Measurements from ENCODE around the gene UNC79.

DNA sequence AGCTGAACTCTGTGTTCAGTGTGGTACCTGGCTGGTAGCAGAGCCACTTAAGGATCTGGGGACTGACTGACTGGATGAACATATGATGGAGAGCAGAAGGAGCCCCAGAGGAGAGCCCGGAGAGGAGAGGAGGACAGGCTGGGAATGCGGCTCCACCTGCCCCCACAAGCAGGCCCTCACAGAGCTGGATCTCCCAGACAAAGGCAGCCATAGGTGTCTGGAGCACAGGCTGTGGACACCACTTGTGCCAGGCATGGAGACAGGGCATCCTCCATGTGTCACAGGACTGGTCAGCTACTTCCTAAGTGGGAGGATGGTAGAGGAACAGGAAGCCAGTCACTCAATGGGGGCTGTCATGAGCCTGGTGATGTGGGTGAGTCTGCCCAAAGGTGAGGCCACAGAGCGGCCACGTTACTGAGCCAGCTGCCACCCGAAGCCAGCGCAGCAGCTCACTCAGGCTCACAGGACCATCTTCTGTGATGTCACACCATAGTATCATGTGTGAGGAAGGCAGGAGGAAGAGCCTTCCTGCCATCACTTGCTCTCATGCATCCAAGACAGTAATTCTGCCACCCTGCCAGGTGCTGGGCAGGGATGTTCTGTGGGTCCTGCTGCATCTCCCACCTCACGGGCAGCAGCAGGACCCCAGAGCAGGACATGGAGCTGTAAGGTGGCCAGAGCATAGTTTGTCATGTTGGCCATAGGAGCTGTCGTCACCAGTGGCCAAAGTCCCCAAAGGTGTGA, 285.4 kb downstream of the UNC79 start:
- TF ChIP-seq, protein P1, sequence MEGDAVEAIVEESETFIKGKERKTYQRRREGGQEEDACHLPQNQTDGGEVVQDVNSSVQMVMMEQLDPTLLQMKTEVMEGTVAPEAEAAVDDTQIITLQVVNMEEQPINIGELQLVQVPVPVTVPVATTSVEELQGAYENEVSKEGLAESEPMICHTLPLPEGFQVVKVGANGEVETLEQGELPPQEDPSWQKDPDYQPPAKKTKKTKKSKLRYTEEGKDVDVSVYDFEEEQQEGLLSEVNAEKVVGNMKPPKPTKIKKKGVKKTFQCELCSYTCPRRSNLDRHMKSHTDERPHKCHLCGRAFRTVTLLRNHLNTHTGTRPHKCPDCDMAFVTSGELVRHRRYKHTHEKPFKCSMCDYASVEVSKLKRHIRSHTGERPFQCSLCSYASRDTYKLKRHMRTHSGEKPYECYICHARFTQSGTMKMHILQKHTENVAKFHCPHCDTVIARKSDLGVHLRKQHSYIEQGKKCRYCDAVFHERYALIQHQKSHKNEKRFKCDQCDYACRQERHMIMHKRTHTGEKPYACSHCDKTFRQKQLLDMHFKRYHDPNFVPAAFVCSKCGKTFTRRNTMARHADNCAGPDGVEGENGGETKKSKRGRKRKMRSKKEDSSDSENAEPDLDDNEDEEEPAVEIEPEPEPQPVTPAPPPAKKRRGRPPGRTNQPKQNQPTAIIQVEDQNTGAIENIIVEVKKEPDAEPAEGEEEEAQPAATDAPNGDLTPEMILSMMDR (IDR thresholded peaks at IDR 0.05; ENCODE audit: low read length) = no peak
- no peak for TF ChIP-seq EZH2 (optimal IDR thresholded peaks at IDR 0.05; ENCODE audit: low read depth, low read length)
- TF ChIP-seq EZH2phosphoT487 (IDR thresholded peaks at IDR 0.05; ENCODE audit: low read length) = no peak
